ENCODE measurements around the gene SMARCAL1. TPM values are rescaled to one million over a fixed set of nuclear protein-coding genes. Genes with fewer than 3 reads are reported as not detected.

Gene SMARCAL1
- total and polyA plus RNA-seq, 2 of the 13 experiments (the other 11 are each of a cell fraction or from before 2014, with no cell fraction given), result 12.7 to 21.3 TPM

GRCh38 chr2:216465579-216466195 lies 53.4 kb downstream of the SMARCAL1 start:
- H3K9me3 ChIP-seq (ENCODE audit: low read length), result no peaks in the 10 kb centered on the region
- CTCF ChIA-PET (ENCODE audit: low intra/inter-chr PET ratio, low total read pairs), result no interaction called here
- no peak overlapping the region for H3K27ac ChIP-seq (ENCODE audit: extremely low read length, insufficient read depth, low read length)
- peaks cover 6 to 21% of the 10 kb centered on the region in 2 experiments; a peak in 4 of 5 replicates for H3K36me3 ChIP-seq (replicated peaks in 1 of 2; ENCODE audit: control insufficient read depth in 1 of 2, insufficient read depth in 2 of 2, low read length in 2 of 2)
- no TSS peak for BruUV-seq (replicated peaks)
- intact Hi-C loops (cut with micrococcal nuclease; ENCODE audit: unreplicated experiment), result no loop called here
- POLR2A ChIA-PET, result interaction anchor here (2.9 kb wide), 1 partner anchor 33 kb away, joined by 8 read pairs; the partner anchor contains the start of gene RPL37A
- FAIRE-seq, result no peak
- TF ChIP-seq RELA (CRISPR knock-in tag; IDR thresholded peaks at IDR 0.05), result no peak
- no peak for TF ChIP-seq RFX1 (IDR thresholded peaks at IDR 0.05)
- no peak for TF ChIP-seq ZNF790 (CRISPR knock-in tag; IDR thresholded peaks at IDR 0.05; ENCODE audit: borderline replicate concordance)
- no peak for TF ChIP-seq ZNF879 (CRISPR knock-in tag; IDR thresholded peaks at IDR 0.05)
- TF ChIP-seq ZFX (CRISPR knock-in tag; IDR thresholded peaks at IDR 0.05; ENCODE audit: low read depth), result no peak
- no peak for TF ChIP-seq NR2C2 (CRISPR knock-in tag; IDR thresholded peaks at IDR 0.05; ENCODE audit: borderline replicate concordance)
- no peak for TF ChIP-seq RFX3 (CRISPR knock-in tag; IDR thresholded peaks at IDR 0.05)
- no peak for TF ChIP-seq ERF (CRISPR knock-in tag; IDR thresholded peaks at IDR 0.05)
- TF ChIP-seq POLR2AphosphoS5 (IDR thresholded peaks at IDR 0.05; ENCODE audit: low read depth, low read length), result no peak
- TF ChIP-seq HNRNPK (IDR thresholded peaks at IDR 0.05; ENCODE audit: low read depth, low read length, poor library complexity, severe bottlenecking), result no peak
- ATAC-seq, result no peak
- H3K9ac ChIP-seq (ENCODE audit: insufficient read depth, low read depth, low read length), result no peak overlapping the region
- H3K27me3 ChIP-seq (ENCODE audit: control insufficient read depth in 1 of 2, insufficient read depth in 2 of 2, low read length in 2 of 2), result no peaks in the 10 kb centered on the region
- no peak overlapping the region for H3K4me2 ChIP-seq (ENCODE audit: low read depth, low read length)
- in situ Hi-C loops (cut with HindIII; ENCODE audit: extremely low pct_ligation_motif_present, low pct_unique_long_range_greater_than_20kb), result no loop called here
- H3K4me3 ChIP-seq (replicated peaks in 1 of 3; ENCODE audit: insufficient read depth in 1 of 3, low read depth in 2 of 3, low read length in 3 of 3), result no peak overlapping the region
- H2AFZ ChIP-seq (ENCODE audit: low read length), result no peak overlapping the region
- 83% methylated on average over 5 of the region's 5 CpGs for whole genome bisulfite sequencing (ENCODE audit: low lambda C conversion rate)
- H3K4me1 ChIP-seq (ENCODE audit: insufficient read depth, low read length), result peaks cover 9% of the 10 kb centered on the region; the same call in 1 of the 2 replicates
- no peak for DNase-seq (ENCODE audit: low spot score)
- H3K79me2 ChIP-seq (ENCODE audit: insufficient read depth, low read length), result no peaks in the 10 kb centered on the region
- H4K20me1 ChIP-seq (ENCODE audit: insufficient read depth, low read length), result no peaks in the 10 kb centered on the region
